Islet of Langerhans (tissue), 1 donor: ENCODE results near the gene SH3PXD2A.

Source experiments
- FAIRE-seq: peaks from one replicate; lab custom pipeline; 2011; peaks lifted over from hg19 to GRCh38; lab: Jason Lieb, UNC

Gene SH3PXD2A

DNA sequence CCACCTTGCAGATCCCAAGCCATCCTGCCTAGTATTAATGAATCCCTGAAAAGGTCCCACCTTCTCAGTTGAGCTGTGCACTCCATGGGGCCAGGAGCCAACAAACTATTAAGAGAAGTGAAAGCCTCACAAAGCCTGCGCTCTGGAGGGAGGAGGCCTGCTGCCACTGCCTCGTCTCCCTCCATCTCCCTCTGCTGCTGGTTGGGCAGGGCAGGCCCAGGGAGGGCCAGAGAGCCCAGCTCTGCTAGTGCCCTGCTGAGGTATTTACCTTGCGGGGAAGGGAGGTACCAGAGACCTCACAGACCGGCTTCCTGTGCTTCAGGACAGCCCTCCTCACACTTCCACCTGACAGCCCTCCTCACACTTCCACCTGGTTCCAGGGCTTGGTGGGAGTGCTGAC lies 171.5 kb downstream of the SH3PXD2A start:
- no peak for FAIRE-seq

GRCh38 chr10:103682631-103683030 lies 172.7 kb downstream of the SH3PXD2A start:
- FAIRE-seq, result no peak

DNA sequence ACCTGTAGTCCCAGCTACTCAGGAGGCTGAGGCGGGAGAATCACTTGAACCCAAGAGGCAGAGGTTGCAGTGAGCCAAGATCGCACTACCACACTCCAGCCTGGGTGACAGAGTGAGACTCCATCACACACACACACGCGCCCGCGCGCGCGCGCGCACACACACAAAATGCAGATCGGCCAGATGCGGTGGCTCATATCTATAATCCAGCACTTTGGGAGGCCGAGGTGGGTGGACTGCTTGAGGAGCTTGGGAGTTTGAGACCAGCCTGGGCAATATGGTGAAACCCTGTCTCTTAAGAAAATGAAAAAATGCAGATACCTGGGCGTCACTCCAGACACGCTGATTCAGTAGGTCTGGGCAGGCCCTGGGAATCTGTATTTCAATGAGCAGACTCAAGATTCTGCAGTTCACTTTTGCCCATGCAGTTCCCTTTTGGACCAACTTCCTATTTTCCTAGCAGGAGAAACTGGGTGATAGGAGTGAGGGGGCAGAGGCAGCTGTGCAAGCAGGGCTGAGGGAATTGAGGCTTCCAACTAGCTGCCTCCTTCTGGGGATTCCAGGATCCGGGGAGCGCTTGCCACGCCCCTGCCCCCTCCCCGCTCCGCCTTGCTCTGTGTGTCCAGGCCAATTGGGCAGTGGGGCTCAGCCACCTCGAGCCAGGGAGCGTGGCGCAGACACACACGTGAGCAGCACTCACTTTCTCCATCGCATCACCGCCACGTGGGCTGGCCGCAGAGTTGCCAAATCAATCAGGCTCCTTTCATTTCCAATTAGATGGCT lies 173.6 kb downstream of the SH3PXD2A start:
- no peak for FAIRE-seq

- no peak for FAIRE-seq
Observed at GRCh38 chr10:103680869-103681236, 174.5 kb downstream of the SH3PXD2A start.

- no peak for FAIRE-seq
Observed at GRCh38 chr10:103679096-103679790, 176.1 kb downstream of the SH3PXD2A start.

DNA sequence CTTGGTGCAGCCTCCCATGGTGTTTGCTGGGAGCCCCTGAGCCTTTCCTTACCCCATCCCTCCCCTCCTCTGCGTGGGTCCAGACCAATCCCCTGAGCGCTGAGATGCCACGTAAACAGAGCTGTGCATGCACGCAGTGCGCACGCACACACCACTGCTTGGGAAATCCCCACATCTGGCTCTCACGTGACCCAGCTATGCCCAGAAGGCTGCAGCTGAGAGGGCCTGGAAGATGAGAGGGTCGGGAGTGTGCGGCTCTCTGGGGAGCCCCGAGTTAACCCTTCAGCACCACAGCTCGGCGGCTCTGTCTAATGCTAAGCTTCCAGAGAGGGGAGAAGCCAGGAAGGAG lies 177.2 kb downstream of the SH3PXD2A start:
- peak; percentile 27 for FAIRE-seq

GRCh38 chr10:103677486-103678177 lies 177.7 kb downstream of the SH3PXD2A start:
- FAIRE-seq, result no peak

DNA sequence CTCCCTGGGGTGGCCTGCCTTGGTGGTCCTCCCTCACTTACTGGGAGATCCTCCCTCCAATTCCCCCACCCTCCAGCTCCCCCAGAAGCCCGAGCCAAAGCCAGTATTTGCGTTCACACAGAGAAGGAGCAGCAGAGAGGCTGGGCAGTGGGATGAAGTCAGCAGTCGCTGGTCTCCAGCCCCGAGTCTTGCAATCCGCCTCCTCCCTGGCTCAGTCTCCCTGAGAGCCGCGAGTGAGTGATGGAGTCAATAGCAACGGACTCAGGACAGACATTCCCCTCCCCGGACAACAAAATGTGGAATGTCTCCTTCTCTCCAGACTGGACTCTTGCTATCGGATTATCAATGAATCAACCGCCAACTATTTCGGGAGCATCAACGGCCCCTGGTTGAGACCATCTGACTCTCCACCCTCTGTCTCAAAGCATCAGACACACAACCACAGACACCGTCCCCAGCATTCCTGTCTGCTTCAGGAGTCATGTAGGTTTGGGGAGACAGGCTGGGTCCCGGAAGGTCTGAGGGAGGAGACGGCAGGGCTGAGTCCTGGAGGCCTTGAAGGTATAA lies 178.4 kb downstream of the SH3PXD2A start:
- no peak for FAIRE-seq

DNA sequence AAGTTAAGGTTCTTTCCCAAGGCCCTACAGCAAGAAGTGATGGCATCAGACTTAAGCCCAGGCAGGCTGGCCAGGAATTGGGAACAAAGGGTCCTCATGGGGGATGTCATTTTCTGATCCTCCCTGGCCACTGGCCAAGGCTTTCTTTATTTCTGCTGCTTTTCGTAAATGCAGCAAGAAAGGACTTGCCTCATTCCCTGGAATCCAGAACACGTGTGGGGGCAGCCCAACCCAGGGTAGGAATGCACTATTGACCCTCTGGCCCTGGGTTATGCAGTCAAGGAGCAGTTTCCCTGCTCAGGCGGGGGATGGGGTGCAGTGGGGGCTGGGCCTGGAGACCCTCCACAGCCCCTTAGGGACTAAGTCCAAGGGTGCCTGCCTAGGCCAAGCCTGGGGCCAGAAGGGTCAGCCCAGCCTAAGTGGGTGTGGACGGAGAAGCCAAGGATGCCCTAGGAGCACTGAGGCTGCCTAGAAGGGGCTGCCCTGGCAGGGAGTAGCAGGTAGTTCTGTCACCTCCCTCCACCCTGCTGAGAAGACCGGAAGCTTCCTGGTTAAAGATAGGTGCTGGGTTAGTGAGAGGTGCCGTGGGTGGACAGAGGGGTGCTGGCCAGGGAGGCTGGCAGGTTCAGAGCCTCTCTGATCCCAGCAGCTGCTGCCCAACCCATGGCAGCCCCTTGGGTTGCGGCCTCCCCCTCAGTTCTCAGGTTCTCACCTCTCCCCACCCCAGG lies 179.2 kb downstream of the SH3PXD2A start:
- no peak for FAIRE-seq

- no peak for FAIRE-seq
Observed at GRCh38 chr10:103673606-103674005, 181.8 kb downstream of the SH3PXD2A start.

DNA sequence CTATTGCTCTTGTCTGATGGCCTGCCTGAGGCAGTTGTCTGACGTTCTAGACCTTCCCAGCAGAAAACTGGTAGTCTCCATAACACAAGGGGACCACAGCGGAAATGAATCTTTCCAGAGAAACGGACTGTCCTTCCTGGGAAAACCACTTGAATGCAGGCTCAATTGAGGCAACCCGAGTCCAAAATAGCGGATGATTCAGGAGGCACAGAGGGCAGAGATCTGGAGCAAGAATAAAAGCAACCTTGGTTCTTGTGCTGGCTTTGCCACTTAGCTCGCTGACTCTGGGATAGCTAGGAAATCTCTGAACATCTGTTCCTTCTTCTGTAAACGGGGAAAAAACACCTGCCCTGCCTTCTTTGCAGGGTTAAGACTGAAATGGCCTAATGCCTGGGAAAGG lies 183.0 kb downstream of the SH3PXD2A start:
- FAIRE-seq, result no peak

DNA sequence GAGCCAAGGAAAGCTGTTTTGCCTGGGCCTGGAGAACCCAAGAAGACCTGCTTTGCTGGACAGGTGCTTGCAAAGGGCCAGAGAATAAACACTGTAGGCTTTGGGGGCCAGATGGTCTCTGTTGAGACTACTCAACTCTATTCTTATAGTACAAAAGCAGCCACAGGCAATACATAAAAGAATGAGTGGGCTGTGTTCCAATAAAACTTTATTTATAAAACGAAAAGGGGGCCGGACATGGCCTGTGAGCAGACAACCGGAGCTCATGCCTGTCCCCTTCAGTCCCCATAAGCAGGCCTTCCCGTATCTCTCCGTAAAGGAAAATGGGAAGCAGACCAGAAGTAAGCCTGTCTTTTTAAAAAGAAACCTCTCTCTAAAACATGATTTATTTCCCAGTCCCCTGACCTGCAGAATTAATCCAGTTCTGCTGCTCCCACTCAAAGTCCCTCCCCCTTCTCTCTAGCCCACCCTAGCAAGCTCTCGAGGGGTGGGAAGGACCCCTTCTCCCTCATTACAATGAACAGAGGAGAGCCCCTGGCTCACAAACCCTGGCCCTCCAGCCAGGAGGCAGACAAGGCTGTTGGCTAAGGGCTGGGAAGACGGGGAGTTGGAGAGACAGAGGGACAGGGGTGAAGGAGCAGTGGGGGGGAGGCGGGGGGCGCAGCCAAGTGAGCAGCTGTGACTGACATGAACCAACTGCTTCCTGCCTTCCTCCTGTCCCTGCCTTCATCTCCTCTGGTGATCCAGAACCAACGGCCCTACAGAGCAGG lies 184.1 kb downstream of the SH3PXD2A start:
- FAIRE-seq, result no peak

GRCh38 chr10:103669944-103670343 lies 185.4 kb downstream of the SH3PXD2A start:
- no peak for FAIRE-seq

DNA sequence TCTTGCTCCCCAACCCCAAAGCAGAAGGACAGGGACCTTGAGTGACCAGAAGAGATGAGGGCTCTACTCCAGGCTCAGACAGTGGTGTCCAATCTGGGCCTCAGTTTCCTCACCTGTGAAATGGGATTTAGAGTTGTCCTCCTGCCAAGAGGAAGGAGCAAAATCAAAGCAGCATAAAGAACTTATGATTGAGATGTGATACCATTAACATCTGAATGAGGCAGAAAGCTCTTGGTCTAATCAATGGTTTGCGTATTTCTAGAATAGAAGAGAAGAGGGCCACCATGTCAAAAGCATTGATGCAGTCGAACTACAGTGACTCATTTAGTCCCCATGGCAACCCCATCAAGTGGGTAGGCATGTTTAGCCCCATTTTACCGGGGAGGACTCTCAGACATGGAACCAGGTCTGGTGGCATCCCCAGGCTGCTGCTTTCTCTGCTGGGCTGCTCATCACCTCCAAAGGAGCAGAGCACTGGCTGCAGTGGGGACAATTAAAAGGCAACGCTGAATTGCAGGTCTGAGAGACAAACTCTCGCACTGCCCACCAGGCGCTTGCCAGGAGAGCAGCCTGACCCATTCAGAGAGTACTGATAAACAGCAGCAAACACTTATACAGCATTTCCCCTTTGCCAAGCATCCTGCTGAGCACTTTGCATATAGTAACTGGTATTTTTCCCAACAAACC lies 186.0 kb downstream of the SH3PXD2A start:
- FAIRE-seq, result no peak

GRCh38 chr10:103668351-103669242 lies 186.8 kb downstream of the SH3PXD2A start:
- FAIRE-seq, result no peak

- FAIRE-seq, result no peak
Observed at GRCh38 chr10:103667356-103667755, 188.0 kb downstream of the SH3PXD2A start.

DNA sequence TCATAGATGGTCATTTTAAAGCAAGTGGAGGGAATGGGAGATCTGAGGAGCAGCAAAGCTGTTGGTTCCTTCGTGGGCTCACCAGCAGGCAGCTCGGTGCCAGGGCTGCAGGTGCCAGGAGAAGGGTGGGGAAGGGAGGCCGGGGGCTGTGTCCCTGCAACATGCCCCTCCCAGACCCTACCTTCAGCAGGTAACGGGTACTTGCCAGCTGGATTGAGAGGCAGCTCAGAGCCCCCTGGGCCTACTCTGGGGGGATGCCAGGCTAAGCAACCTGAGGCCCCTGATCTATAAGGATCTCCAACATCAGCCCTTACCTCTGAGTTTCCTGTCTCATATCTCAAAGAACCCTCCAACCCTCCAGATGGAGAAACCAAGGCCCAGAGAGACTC lies 188.6 kb downstream of the SH3PXD2A start:
- FAIRE-seq, result no peak

GRCh38 chr10:103666087-103666761 lies 189.2 kb downstream of the SH3PXD2A start:
- FAIRE-seq, result no peak

DNA sequence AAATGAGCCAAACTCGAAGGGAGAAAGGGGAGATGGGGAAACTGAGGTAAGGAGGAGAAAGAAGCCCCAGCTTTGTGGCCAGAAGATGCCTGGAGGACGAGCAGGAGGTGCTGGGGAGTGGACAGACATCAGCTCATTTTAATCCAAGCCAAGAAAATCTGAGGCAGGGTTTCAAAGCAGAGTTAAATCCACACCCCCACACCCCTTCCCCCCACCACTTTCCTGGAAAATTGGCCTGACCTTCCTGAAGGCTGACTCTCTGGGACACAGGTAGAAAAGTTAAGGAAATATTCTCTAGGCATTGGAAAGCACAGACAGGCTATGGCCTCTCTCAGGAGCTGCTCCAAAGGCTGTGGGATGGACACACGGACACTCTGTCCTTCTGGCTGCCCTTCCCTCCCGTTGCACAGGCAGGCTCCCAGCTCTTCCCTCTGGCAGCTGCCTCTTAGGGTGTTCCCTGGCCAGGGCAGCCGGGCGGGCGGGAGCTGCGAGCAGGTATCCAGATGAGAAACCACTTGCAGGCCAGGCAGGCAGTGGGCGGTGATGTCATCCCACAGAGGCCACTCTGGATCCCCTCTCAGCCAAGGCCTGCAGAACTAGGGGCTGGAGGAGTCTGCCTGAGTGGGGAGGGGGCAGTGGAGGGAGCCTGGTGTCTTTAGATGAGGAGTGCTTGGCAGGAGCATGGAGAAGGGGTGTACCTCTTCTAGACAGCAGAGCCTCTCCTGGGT lies 190.1 kb downstream of the SH3PXD2A start:
- FAIRE-seq, result no peak
